ENCODE results near the gene PJA2.

Gene PJA2

DNA sequence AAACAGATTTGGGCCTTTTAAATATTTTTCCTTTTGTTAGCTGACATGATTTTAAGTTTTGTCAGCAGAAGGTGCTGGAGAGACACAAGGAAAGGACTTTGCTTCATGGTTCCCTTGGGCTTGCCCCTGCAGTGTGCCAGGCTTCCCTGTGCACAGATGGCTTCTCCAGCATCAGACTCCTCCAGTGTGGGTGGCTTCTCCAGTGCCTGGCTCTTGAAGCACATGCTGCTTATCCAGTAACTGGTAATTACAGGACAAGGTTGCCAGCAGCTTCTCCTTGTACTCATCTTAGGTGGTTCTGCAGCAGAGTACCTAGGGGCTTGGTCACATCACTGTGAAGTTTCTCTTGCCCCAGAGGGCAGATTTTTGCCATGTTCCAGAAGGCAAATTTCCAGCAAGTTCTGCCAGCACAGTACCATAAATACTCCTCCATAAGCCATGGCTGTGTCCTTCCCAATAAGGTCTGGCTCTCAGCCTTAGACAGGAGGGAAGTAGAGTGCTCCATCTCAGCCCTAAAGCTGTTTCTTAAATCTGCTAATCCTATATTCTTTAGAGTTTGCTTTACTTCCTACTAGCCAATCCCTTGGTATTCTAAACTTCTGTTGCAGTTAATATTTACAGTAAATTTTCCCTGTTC lies 62.4 kb downstream of the PJA2 start:
- Mint-ChIP-seq H3K36me3 (peaks cover 4% of the 10 kb centered on the region), H3K4me1 (ENCODE audit: low read depth) (peaks cover 19% of the 10 kb centered on the region), H3K27me3 (no peaks in the 10 kb centered on the region), H3K9me3 (ENCODE audit: low read depth) (no peaks in the 10 kb centered on the region), H3K4me3 (no peak overlapping the region), H3K27ac (peak overlapping the region; percentile 77)

DNA sequence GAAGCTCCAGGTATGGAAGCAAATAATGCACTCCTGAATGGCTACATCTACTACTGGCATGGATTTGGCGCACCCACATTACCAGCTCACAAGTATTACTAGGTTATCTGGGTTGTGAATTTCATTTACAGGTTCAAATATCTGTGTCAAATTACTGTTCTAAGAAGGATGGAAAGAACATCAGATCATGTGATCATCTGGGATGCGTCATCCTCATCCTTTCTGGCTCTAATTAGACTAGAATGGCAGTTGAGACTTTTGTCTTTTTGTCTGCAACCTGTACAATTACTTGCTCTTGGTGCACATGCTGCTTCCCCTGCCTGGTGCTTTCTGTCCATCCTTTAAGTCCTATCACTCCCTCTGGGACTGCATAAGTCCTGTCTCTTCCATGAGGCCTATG lies 64.1 kb downstream of the PJA2 start:
- H3K4me1 Mint-ChIP-seq (ENCODE audit: low read depth) = peaks cover 16% of the 10 kb centered on the region
- H3K4me3 Mint-ChIP-seq = no peak overlapping the region
- no peak overlapping the region for H3K27ac Mint-ChIP-seq
- no peaks in the 10 kb centered on the region for H3K9me3 Mint-ChIP-seq (ENCODE audit: low read depth)
- no peaks in the 10 kb centered on the region for H3K27me3 Mint-ChIP-seq
- peaks cover 4% of the 10 kb centered on the region for H3K36me3 Mint-ChIP-seq

DNA sequence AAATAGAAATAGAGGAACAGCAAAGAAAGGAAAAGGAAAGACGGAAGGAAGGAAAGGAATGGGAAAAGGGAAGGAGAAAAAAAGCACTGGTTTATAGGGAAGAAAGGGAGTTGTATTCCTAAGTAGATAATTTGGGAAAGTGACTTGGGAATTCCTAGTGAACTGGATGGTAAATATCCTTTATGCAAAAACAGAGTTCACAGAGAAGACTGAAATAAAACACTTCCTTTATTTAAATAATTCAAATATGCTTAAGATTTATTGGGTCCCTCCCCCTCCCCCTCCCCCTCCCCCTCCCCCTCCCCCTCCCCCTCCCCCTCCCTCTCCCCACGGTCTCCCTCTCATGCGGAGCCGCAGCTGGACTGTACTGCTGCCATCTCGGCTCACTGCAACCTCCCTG lies 69.4 kb downstream of the PJA2 start:
- no peaks in the 10 kb centered on the region for H3K27me3 Mint-ChIP-seq
- H3K4me3 Mint-ChIP-seq = no peak overlapping the region
- peaks cover 10% of the 10 kb centered on the region for H3K36me3 Mint-ChIP-seq

DNA sequence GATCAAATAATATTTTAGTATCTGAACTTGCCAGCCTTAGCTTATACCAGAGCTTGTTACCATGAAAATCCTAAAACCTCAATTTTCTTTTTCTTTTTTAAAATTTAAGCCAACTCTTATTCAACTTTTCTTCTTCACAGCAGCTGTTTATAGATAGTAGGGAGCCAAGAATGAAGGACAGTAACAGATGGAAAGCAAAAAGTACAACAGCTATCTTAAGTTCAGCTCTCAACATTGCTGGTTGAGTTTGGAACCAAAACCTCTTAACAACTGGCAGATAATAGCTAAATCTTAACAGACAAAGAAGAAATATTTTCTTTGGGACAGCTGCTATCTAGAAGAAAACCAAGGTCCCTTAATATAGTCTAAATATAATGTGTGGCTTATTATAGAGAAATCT lies 74.7 kb downstream of the PJA2 start:
- no peaks in the 10 kb centered on the region for H3K27me3 Mint-ChIP-seq
- H3K36me3 Mint-ChIP-seq = peaks cover 5% of the 10 kb centered on the region
- no peak overlapping the region for H3K27ac Mint-ChIP-seq
- no peaks in the 10 kb centered on the region for H3K9me3 Mint-ChIP-seq (ENCODE audit: low read depth)
- peaks cover under 1% of the 10 kb centered on the region for H3K4me1 Mint-ChIP-seq (ENCODE audit: low read depth)
- H3K4me3 Mint-ChIP-seq = no peak overlapping the region

More for the DNA sequence above, 69.4 kb downstream of the PJA2 start:
- H3K4me1 Mint-ChIP-seq (ENCODE audit: low read depth) = peaks cover 1% of the 10 kb centered on the region
- peak overlapping the region; percentile 51 for H3K27ac Mint-ChIP-seq
- no peaks in the 10 kb centered on the region for H3K9me3 Mint-ChIP-seq (ENCODE audit: low read depth)

DNA sequence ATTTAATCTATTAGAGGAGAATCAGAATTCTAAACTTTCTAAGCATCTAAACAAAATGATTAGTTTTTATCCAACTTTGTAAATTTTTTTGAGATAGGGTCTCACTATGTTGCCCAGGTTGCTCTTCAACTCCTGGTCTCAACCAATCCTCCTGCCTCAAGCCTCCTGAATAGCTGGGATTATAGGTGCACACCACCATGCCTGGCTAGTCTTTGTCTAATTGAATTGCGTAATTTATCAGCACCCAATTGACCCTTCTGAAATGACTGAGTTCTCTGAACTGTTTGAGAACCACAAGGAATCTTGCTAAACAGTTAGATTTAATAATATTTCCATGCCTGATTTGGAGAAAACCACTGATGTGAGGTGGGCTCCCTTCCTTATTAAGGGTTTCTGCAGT lies 75.7 kb downstream of the PJA2 start:
- Mint-ChIP-seq H3K27me3 (no peaks in the 10 kb centered on the region), H3K9me3 (ENCODE audit: low read depth) (no peaks in the 10 kb centered on the region), H3K4me3 (no peak overlapping the region), H3K36me3 (peaks cover 5% of the 10 kb centered on the region), H3K27ac (peak overlapping the region; percentile 13), H3K4me1 (ENCODE audit: low read depth) (no peaks in the 10 kb centered on the region)

DNA sequence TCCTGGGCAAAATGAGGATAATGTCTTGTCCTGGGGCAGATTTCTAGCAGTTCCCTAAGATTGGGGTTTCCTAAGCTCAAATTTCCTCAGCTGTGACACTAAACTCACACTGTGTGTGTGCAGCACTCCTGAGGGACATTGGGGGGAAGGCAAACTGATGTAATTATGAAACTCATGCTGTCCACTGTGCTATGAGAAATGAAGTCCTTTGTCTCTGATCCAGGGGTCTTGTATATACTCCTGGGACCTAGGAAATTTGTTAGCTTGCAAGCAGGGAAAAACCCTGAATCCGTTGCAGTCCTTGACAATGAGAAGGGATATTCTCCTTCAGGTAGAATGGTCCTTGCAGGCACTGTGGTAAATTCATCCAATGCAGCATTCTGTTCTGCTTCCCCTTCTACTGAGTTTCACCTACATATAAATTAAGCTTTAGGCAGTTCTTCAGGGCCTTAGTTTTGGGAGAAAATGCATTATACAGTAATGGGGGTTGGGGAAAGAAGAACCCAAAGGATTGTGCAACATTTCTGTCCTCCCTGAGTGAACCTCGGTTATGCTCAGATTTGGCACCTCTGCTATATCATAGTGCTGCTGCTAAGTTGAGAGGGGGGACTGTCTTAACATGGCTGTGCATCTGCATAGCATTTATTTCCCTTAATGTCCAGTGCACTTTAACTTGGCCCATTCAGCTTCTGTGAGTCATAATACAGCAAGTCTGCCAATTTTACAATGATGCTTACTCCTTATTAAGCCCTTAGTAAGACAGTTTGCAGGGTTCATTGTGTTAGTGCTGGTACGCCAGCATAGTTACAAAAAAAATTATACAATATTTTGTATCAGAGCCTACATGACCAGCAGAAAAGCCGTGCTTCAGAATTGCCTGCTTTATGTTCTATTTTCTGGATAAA lies 80.2 kb downstream of the PJA2 start:
- Mint-ChIP-seq H3K36me3 (peaks cover 10% of the 10 kb centered on the region), H3K9me3 (ENCODE audit: low read depth) (no peaks in the 10 kb centered on the region), H3K4me1 (ENCODE audit: low read depth) (no peaks in the 10 kb centered on the region), H3K4me3 (no peak overlapping the region), H3K27me3 (no peaks in the 10 kb centered on the region), H3K27ac (no peak overlapping the region)

DNA sequence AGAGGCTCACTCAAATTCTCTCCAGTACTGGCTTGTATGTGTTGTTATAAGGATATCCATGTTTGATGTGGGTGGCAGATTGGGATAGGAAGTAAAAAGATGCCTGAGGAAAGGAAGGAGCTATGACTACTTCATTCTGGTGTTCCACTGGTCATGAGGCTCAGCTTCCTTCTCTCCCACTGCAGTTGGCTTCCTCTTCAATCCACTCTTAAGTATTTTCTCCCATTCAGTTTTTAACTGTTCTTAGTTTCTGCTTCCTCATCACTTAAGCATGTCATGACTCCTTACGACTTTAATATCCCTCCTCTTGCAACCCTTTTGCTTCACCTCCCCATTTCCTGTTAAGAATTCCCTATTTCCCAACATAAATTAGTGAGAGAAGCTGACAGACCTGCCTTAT lies 81.1 kb downstream of the PJA2 start:
- H3K27me3 Mint-ChIP-seq = no peaks in the 10 kb centered on the region
- H3K4me3 Mint-ChIP-seq = no peak overlapping the region
- peaks cover 10% of the 10 kb centered on the region for H3K36me3 Mint-ChIP-seq
- H3K9me3 Mint-ChIP-seq (ENCODE audit: low read depth) = no peaks in the 10 kb centered on the region
- H3K27ac Mint-ChIP-seq = no peak overlapping the region
- H3K4me1 Mint-ChIP-seq (ENCODE audit: low read depth) = no peaks in the 10 kb centered on the region

DNA sequence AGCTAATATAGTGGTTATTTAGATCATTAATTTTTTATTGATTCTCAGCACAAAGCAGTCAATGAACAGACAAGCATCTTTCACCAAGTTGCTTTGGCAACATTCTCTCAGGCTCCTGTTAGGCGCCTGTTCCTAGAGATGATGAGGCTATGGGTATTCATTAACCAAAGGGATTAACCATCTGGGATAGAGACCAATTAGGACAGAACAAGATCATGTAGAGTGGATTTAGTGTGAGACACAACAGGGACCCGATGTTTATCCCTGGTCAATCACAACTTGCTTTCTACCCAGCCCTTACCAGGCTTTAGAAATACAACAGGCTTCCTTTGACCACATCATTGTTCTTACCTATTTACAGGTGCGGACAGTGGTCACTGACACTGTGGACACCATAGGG lies 82.2 kb downstream of the PJA2 start:
- no peaks in the 10 kb centered on the region for H3K27me3 Mint-ChIP-seq
- H3K9me3 Mint-ChIP-seq (ENCODE audit: low read depth) = no peaks in the 10 kb centered on the region
- no peak overlapping the region for H3K27ac Mint-ChIP-seq
- peaks cover 10% of the 10 kb centered on the region for H3K36me3 Mint-ChIP-seq
- no peaks in the 10 kb centered on the region for H3K4me1 Mint-ChIP-seq (ENCODE audit: low read depth)
- no peak overlapping the region for H3K4me3 Mint-ChIP-seq

DNA sequence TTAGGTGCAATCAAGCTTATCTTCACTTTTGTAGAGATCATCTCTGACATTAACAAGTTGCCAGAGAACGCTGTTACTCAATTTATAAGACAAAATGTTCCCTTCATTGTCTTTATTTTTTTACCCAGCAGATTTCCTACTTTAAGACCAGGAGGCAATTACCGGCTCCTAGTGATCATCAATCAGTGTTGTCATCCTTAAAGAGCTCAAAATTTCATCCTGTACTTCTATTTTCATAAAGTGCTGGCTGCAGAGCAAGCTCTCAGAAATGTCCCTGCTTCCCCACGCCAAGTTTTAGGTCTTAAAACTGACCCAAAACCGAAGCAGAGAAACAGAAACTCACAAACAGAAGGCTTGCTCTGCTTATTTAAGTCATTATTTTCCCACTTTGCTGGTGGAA lies 82.9 kb downstream of the PJA2 start:
- Mint-ChIP-seq H3K27me3 (no peaks in the 10 kb centered on the region), H3K27ac (no peak overlapping the region)

DNA sequence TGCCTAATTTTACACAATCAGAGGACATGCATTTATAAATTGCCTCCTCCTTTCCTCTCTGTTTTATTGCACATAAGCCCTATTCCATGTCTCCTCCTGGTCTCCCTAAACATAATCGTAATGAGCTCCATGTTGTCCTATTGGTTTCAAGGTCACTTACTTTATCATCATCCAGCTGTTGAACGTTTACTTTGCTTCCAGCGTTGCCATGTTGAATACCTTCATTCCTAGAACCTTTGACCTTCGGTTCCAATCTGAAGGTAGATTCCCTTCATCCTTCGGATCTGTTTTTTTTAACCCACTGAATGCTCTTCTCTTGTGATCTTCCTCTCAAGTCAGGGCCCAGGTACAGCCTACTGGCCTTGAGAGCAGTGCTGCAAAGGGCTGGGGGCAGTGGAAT lies 84.3 kb downstream of the PJA2 start:
- no peaks in the 10 kb centered on the region for H3K27me3 Mint-ChIP-seq
- no peaks in the 10 kb centered on the region for H3K4me1 Mint-ChIP-seq (ENCODE audit: low read depth)
- no peak overlapping the region for H3K27ac Mint-ChIP-seq
- H3K9me3 Mint-ChIP-seq (ENCODE audit: low read depth) = no peaks in the 10 kb centered on the region
- H3K36me3 Mint-ChIP-seq = peaks cover 10% of the 10 kb centered on the region
- H3K4me3 Mint-ChIP-seq = no peak overlapping the region

More for the DNA sequence above, 82.9 kb downstream of the PJA2 start:
- no peak overlapping the region for H3K4me3 Mint-ChIP-seq
- H3K36me3 Mint-ChIP-seq = peaks cover 10% of the 10 kb centered on the region
- H3K9me3 Mint-ChIP-seq (ENCODE audit: low read depth) = no peaks in the 10 kb centered on the region
- H3K4me1 Mint-ChIP-seq (ENCODE audit: low read depth) = no peaks in the 10 kb centered on the region

DNA sequence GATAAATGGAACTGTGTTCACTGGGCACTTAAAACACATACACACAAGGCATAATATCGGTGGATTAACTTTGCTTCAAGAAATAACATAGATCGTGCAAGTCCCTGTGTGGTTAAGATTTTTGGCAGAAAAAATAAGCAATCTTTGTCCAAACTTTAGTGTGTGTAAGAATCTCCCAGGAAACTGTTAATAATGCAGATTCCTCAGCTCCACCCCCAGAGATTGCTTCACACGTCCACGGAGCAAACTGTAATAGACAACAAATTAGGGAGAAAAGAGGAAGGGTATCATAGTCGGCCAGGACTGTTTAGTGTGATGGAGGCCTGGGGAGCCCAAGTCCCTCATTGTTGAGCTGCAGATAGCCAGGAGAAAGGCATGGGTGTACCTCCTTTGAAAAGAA lies 84.8 kb downstream of the PJA2 start:
- Mint-ChIP-seq H3K4me3 (no peak overlapping the region), H3K9me3 (ENCODE audit: low read depth) (no peaks in the 10 kb centered on the region), H3K36me3 (peaks cover 10% of the 10 kb centered on the region), H3K27me3 (no peaks in the 10 kb centered on the region), H3K4me1 (ENCODE audit: low read depth) (no peaks in the 10 kb centered on the region), H3K27ac (no peak overlapping the region)

DNA sequence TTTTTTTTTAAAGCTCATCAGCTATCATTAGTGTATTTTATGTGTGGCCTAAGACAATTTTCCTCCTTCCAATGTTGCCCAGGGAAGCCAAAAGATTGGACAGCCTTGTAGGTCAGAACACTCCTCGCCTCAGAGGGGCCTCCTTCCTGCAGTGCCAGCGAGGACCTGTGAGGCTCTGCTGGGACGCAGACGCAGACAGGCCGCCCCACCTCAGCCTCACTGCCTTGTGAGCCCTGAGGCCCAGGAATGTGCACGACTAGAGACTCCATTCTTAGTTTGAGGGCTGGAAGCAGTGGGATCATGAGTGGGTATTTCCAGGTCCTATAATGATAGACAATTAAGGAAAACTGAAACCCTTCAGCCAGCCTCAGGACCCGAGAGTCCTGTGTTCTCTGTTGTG lies 85.4 kb downstream of the PJA2 start:
- Mint-ChIP-seq H3K36me3 (peaks cover 10% of the 10 kb centered on the region), H3K27me3 (no peaks in the 10 kb centered on the region)

DNA sequence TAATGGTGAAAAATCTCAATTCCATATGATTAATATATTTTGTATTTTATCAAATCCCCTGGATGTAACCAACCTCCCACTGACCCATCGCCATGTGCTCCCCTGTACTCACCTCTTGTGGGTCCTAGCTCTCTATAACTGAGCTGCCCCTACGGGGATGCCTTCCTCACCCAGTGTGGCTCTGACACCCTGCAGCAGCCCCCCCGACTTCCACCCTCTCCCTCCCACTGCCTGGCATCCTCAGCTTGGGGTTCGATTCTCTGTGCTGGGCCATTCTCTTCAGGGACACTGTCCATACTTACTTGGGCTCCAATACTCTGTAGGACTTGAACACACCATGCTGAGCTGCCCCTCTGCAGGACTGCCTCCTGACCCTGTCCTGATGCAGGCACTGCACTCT lies 87.1 kb downstream of the PJA2 start:
- peaks cover 10% of the 10 kb centered on the region for H3K36me3 Mint-ChIP-seq
- no peak overlapping the region for H3K27ac Mint-ChIP-seq
- H3K9me3 Mint-ChIP-seq (ENCODE audit: low read depth) = no peaks in the 10 kb centered on the region
- H3K4me3 Mint-ChIP-seq = no peak overlapping the region
- H3K4me1 Mint-ChIP-seq (ENCODE audit: low read depth) = no peaks in the 10 kb centered on the region
- H3K27me3 Mint-ChIP-seq = no peaks in the 10 kb centered on the region

More for the DNA sequence above, 85.4 kb downstream of the PJA2 start:
- Mint-ChIP-seq H3K27ac (no peak overlapping the region), H3K4me3 (no peak overlapping the region), H3K9me3 (ENCODE audit: low read depth) (no peaks in the 10 kb centered on the region), H3K4me1 (ENCODE audit: low read depth) (no peaks in the 10 kb centered on the region)

DNA sequence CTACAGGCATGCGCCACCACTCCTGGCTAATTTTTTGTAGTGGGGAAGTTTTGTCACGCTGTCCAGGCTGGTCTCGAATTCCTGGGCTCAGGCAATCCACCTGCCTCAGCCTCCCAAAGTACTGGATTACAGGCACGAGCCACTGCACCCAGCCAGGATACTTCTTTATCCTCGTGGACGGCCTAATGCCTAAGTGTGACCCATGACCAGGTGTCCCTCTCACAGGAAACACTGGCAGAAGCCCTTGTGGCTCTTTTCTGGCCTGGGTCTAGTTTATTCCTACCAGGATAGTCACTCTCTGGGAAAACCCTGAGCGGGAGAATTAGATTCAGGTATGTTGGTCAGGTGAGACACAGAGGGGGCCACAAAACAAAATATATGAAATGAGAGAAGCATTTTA lies 90.4 kb downstream of the PJA2 start:
- Mint-ChIP-seq H3K36me3 (no peaks in the 10 kb centered on the region), H3K4me1 (ENCODE audit: low read depth) (no peaks in the 10 kb centered on the region), H3K27ac (no peak overlapping the region), H3K27me3 (no peaks in the 10 kb centered on the region), H3K9me3 (ENCODE audit: low read depth) (no peaks in the 10 kb centered on the region), H3K4me3 (no peak overlapping the region)

DNA sequence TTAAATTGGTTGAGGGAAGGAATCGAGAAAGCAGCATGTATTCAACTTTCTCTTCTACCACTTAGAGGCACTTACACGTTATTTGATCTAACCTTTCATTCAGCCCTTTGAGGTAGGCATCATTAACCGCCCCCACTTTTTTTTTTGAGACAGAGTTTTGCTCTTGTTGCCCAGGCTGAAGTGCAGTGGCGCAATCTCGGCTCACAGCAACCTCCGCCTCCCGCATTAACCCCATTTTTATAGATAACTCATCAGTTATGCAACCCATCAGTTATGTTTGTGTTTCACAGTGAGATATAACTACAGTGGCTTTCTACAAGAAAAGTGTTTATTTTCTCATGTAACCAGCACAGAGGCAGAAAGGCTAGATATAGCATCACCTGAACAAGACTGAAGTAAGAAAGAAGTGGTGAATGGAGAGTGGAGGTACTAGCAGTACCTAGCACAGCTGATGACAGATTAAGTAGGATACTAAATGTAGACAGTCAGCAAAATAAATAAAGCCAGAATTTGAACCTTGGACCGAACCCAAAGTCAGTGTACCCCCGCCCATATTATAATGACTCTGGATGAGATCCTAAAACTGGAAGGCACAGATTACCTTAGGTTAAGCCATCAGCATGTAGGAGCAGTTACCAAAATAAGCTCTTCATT lies 91.2 kb downstream of the PJA2 start:
- H3K27ac Mint-ChIP-seq = no peak overlapping the region

More for the DNA sequence above, 91.2 kb downstream of the PJA2 start:
- Mint-ChIP-seq H3K9me3 (ENCODE audit: low read depth) (no peaks in the 10 kb centered on the region), H3K36me3 (peaks cover under 1% of the 10 kb centered on the region), H3K4me3 (no peak overlapping the region), H3K4me1 (ENCODE audit: low read depth) (no peaks in the 10 kb centered on the region), H3K27me3 (no peaks in the 10 kb centered on the region)
